Esophagus squamous epithelium (tissue), 5 donors: Measurements from ENCODE around the gene ENKD1. TPM values are rescaled to one million over a fixed set of nuclear protein-coding genes. Genes with fewer than 3 reads are reported as not detected.
A peak's percentile ranks its signal among the peaks of the same experiment; 100 is the strongest.

Experiments used
- DNase-seq: peaks from one replicate; lab custom pipeline; 2025; lab: John Stamatoyannopoulos, UW
- H3K27ac ChIP-seq, 4 donors: fragments of 200-600 bp; sonication (generic); one replicate each; pipeline ENCODE4 v1.5.1; 2016 to 2019; ENCODE audit warnings: mild to moderate bottlenecking in 1 of 4
- H3K27me3 ChIP-seq, 4 donors: fragments of 200-600 bp; sonication (generic); 1 replicate in 3 of 4; 2 replicates in 1 of 4; pipeline versions ENCODE4 v1.5.1 to v1.6.0; 2017 to 2021; ENCODE audit warnings: antibody characterized with exemption in 1 of 4
- H3K36me3 ChIP-seq, 3 donors: fragments of 200-600 bp; sonication (generic); one replicate each; pipeline ENCODE4 v1.5.1; 2016 to 2019
- H3K4me1 ChIP-seq, 3 donors: fragments of 200-600 bp; sonication (generic); one replicate each; pipeline ENCODE4 v1.5.1; 2017 to 2019
- H3K4me3 ChIP-seq, 4 donors: fragments of 200-600 bp; sonication (generic); 1 replicate in 3 of 4; 2 replicates in 1 of 4; pipeline ENCODE4 v1.5.1; 2016 to 2019; ENCODE audit warnings: mild to moderate bottlenecking in 2 of 4, moderate library complexity in 1 of 4
- H3K9me3 ChIP-seq, 3 donors: fragments of 200-600 bp; sonication (generic); one replicate each; pipeline ENCODE4 v1.5.1; 2016 to 2019
- CTCF ChIP-seq, 6 experiments: fragments of 450-650 bp in 4 of 6; fragments of 200-600 bp in 2 of 6; sonication (generic) in 2 of 6; IDR thresholded peaks; one replicate each; pipeline ENCODE4 v1.5.1; 2016 to 2019; ENCODE audit warnings: antibody characterized with exemption in 6 of 6, mild to moderate bottlenecking in 4 of 6, moderate library complexity in 4 of 6
- POLR2A ChIP-seq, 4 donors: fragments of 450-650 bp; IDR thresholded peaks; one replicate each; pipeline ENCODE4 v1.6.1; 2017; ENCODE audit warnings: antibody characterized with exemption in 4 of 4, mild to moderate bottlenecking in 4 of 4, moderate library complexity in 3 of 4
- WGBS, 2 donors: methylation state at CpG; one replicate each; pipeline ENCODE4 v1.1.5; 2018; 5-methylcytosine and 5-hydroxymethylcytosine counted together
- intact Hi-C: fragments of 100-400 bp; cut with DNase I; formaldehyde crosslinking; loops from one replicate; pipeline ENCODE4 v1.15.0; 2022
- total RNA-seq, 4 donors: library from RNA; depleted of rRNA; stranded (reverse); fragments of >200 nt; gene quantifications; one replicate each; pipeline ENCODE4 v1.1.0, GENCODE V29; 2016
- donor health status: DM: yes; HTN: yes; CAD: no.

Gene ENKD1
- total RNA-seq, 4 donors from 2014 or later: 6.1 to 12.9 (median 12.2) TPM

- peak in 1 of 6 experiments; percentile 4 for TF ChIP-seq CTCF (IDR thresholded peaks at IDR 0.05)
- TF ChIP-seq POLR2A (IDR thresholded peaks at IDR 0.05): no peak
- Histone ChIP-seq H3K4me1 (peaks cover 24 to 58% (median 30%) of the 10 kb centered on the region in 3 donors), H3K4me3 (no peak overlapping the region), H3K27me3 (no peaks in the 10 kb centered on the region), H3K27ac (peak overlapping the region in 3 of 4 donors; percentile 86 to 94 (median 87)), H3K9me3 (no peaks in the 10 kb centered on the region), H3K36me3 (peaks cover 0 to 4% (median 0%) of the 10 kb centered on the region in 3 donors)
- DNase-seq: no peak
- intact Hi-C loops: loop anchor here (10.0 kb wide), 1 partner anchor 104 kb away; the partner anchor contains the start of gene CTCF
- 81 to 87% methylated on average over 4 of the region's 6 CpGs for WGBS, 2 donors
Measured at GRCh38 chr16:67668495-67669157, 2.1 kb upstream of the ENKD1 start.

- H3K4me3 ChIP-seq: peak overlapping the region in 3 of 4 donors; percentile 72 to 81 (median 73)
- 6 to 63% methylated on average over 3 to 7 of the region's 18 CpGs for WGBS, 2 donors
- H3K36me3 ChIP-seq: peaks cover 0 to 10% (median 0%) of the 10 kb centered on the region in 3 donors
- peaks cover 18 to 51% (median 23%) of the 10 kb centered on the region in 3 donors for H3K4me1 ChIP-seq
- peak; percentile 54 for DNase-seq
- intact Hi-C loops: loop anchor here (10.0 kb wide), 1 partner anchor 103 kb away; the partner anchor contains the start of gene CTCF
- no peaks in the 10 kb centered on the region for H3K9me3 ChIP-seq
- no peaks in the 10 kb centered on the region for H3K27me3 ChIP-seq
- H3K27ac ChIP-seq: peak overlapping the region; percentile 66 to 94 (median 86)
- TF ChIP-seq CTCF (IDR thresholded peaks at IDR 0.05): peak; percentile 70 to 93 (median 90)
- TF ChIP-seq POLR2A (IDR thresholded peaks at IDR 0.05): no peak
Measured at GRCh38 chr16:67667817-67668494, 1.4 kb upstream of the ENKD1 start.

- peaks cover 0 to 16% (median 0%) of the 10 kb centered on the region in 3 donors for H3K36me3 ChIP-seq
- TF ChIP-seq CTCF (IDR thresholded peaks at IDR 0.05) (no peak), POLR2A (IDR thresholded peaks at IDR 0.05) (no peak)
- peaks cover 16 to 46% (median 21%) of the 10 kb centered on the region in 3 donors for H3K4me1 ChIP-seq
- WGBS, 2 donors: 20 to 43% methylated on average over 4 of the region's 10 CpGs
- H3K4me3 ChIP-seq: peak overlapping the region in 3 of 4 donors; percentile 72 to 81 (median 73)
- DNase-seq: no peak
- peak overlapping the region; percentile 66 to 94 (median 86) for H3K27ac ChIP-seq
- intact Hi-C loops: loop anchor here (10.0 kb wide), 1 partner anchor 103 kb away; the partner anchor contains the start of gene CTCF
- H3K9me3 ChIP-seq: no peaks in the 10 kb centered on the region
- no peaks in the 10 kb centered on the region for H3K27me3 ChIP-seq
Measured at GRCh38 chr16:67667453-67667816, 885 bp upstream of the ENKD1 start.

- TF ChIP-seq CTCF (IDR thresholded peaks at IDR 0.05): no peak
- TF ChIP-seq POLR2A (IDR thresholded peaks at IDR 0.05): no peak
- peak overlapping the region; percentile 66 to 94 (median 86) for H3K27ac ChIP-seq
- intact Hi-C loops: loop anchor here (10.0 kb wide), 1 partner anchor 101 kb away; the partner anchor contains the start of gene CTCF
- no peaks in the 10 kb centered on the region for H3K27me3 ChIP-seq
- H3K9me3 ChIP-seq: no peaks in the 10 kb centered on the region
- WGBS, 2 donors: 0 to 1% methylated on average over 1 to 10 of the region's 46 CpGs
- no peak for DNase-seq
- peaks cover 20 to 44% (median 27%) of the 10 kb centered on the region in 3 donors for H3K4me1 ChIP-seq
- H3K4me3 ChIP-seq: peak overlapping the region; percentile 58 to 81 (median 72)
- peaks cover 0 to 19% (median 0%) of the 10 kb centered on the region in 3 donors for H3K36me3 ChIP-seq
Measured at GRCh38 chr16:67666032-67666551, 458 bp downstream of the ENKD1 start.
